GM10847 (cell line): Measurements from ENCODE around the gene WDFY4.

ENCODE experiments used
- POLR2A ChIP-seq: IDR thresholded peaks from 2 replicates; pipeline ENCODE4 v1.6.1; 2011; ENCODE audit not compliant: insufficient read length; ENCODE audit errors: extremely low read depth

WDFY4 gene

GRCh38 chr10:49021685-49022084 lies 337.0 kb downstream of the WDFY4 start:
- no peak for TF ChIP-seq POLR2A

DNA sequence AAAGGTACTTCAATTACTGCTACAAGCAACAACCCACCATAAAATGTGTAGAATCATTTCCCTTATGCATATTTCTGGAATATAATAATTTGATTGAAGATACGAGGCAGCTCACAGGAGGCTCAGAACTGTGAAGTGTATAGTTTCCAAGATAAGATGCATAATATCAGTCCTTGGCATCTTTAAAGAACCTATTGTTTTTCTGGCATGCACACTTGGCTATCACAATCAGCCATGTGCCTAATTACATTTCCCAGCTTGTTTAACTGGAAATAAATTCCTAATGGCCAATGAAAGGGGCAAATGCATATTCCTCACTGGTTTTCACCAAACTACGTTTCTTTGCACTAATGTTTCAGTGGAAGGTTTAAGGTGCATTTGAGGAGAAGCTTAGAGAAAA lies 338.4 kb downstream of the WDFY4 start:
- no peak for TF ChIP-seq POLR2A

- TF ChIP-seq POLR2A = no peak
Measured at GRCh38 chr10:49023752-49024151, 339.1 kb downstream of the WDFY4 start.

- TF ChIP-seq POLR2A = no peak
Measured at GRCh38 chr10:49024484-49024883, 339.8 kb downstream of the WDFY4 start.

DNA sequence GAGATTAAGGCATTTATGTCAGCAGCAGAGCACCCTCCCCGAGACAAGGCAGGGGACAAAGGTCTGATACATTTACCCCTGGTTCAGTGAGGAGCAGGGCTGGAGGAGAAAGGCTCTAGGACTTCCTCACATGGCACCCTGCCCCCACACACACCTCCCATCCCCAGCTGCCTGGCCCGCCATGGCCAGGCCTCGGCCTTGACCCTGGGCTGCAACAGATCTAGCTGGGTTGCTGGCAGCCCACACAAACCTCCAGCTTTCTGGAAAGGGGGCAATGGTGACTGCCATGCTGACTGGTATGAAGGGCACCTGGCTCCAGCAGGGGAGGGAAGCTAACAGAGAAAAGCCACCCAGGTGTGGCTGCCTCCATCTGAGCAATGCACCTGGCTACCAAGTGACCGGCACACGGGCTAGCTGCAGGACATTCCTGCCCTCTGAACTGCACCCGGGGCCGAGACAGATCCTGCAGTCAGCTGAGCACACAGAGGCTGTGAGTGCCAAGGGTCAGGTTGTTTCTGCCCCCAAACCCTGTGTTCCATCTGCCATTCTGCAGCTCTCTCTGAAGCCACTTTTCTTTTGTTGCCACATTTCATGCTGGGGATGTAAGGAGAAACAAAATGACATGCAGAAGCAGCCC lies 340.8 kb downstream of the WDFY4 start:
- TF ChIP-seq POLR2A = no peak

GRCh38 chr10:49028639-49029038 lies 344.0 kb downstream of the WDFY4 start:
- no peak for TF ChIP-seq POLR2A

DNA sequence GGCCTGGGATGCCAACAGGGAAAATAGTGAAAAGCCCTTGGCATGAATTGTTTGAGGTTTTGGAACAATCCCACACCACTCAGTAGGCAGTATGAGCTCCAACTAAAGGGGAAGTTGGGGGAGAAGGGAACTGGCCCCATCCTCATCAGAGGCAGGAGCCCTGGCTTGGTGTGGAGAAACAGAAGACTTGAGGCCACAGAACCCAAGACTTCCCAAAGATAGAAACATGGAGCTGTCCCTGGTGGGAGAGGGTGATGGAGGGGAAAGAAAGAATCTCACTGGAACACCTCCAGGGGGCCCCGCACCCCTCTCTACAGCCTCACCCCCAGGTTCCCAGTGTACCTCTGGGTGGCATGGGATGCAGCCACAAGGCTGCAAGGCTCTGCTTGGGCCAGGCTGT lies 345.0 kb downstream of the WDFY4 start:
- TF ChIP-seq POLR2A = no peak
